ENCODE measurements around the gene PIGP.
"Not testable (repeated sequence)": the region's sequence is repeated elsewhere in the genome, so short reads cannot be mapped to it uniquely, and the experiment has no call there.

Gene PIGP

DNA sequence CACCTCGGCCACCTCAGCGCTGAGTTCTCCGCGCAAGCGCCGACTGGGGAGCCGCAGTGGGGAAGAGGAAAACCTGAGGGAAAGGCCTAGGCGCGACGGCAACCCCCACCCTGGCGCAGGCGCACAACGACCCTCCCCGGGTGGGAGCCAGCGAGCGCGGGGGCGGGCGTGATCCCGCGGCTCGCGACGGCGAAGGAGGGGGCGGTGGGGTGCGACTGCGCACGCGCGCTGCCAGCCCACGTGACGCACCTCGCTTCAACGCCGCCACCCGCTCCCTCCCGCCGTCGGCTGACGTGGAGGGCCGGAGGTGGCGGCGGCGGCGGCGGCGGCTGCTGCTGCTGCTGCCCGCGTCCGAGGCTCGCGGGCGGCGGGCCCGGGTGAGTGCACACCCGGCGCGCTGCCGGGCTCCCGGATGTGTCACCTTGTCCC is at the start of gene PIGP, which contains the start of gene TTC3:
TSS of gene PIGP (minus strand) at position 84 of the 429 bp plus-strand sequence. CDS start 556 bp downstream, outside the sequence.
TSS of gene TTC3 (plus strand) at position 267 of the 429 bp plus-strand sequence. CDS start 14,004 bp downstream, outside the sequence.
- Histone ChIP-seq H3K9ac (ENCODE audit: low read depth, low read length) (peak within 1 kb of the TSS; percentile 74), H3K27me3 (ENCODE audit: control insufficient read depth, insufficient read depth, low read length) (peaks cover 41% of the 10 kb centered on the region), H3K36me3 (ENCODE audit: control insufficient read depth, insufficient read depth, low read length) (peaks cover 6% of the 10 kb centered on the region; the same call in 1 of the 2 replicates), H3K27ac (ENCODE audit: low read depth, low read length) (peak within 1 kb of the TSS; percentile 86), H3K4me3 (ENCODE audit: low read depth, low read length) (peak within 1 kb of the TSS; percentile 79), H3K4me1 (ENCODE audit: control insufficient read depth, insufficient read depth, low read length) (peaks cover 21% of the 10 kb centered on the region), H3K9me3 (ENCODE audit: control insufficient read depth, insufficient read depth, low read length) (no peaks in the 10 kb centered on the region)

DNA sequence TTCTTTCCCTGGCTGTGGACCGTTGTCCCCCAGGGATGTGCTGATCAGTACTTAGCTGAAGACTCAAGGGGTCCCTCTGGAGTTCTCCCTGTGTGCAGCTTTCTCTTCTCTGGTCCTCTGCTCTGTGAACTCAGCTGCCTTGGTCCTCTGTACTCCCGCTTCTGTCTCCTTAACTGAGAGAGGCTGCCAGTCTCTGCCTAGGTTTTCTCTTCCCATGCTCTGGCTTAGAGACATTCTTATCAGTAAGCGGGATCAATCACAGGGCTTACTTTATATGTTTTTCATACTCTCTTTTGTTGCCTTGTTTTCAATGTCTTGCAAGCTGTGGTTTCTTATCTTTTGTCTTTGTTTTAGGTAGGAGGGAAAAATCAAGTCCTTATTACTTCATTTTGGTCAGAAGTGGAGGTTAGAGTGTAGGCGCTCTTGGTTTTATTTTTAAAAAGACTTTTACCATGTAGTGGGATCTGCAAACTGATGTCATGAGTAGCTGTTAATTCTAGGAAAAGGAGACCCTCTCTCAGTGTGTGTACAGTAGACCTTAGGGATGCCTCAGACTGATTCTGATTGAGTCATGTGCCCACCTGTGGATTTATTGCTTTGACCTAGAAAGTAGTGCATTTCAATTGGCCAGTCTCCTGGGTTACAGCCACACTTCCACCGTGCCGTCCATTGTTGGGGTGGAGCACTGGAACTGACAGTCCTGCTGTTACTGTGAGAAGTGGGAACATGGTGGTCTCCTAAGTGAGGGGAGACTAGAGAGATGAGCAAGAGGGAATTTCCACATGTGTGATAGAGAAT is 46.7 kb upstream of the PIGP start:
- Histone ChIP-seq H3K9me3 (ENCODE audit: control insufficient read depth, insufficient read depth, low read length) (no peaks in the 10 kb centered on the region), H3K9ac (ENCODE audit: low read depth, low read length) (no peak overlapping the region), H3K36me3 (ENCODE audit: control insufficient read depth, insufficient read depth, low read length) (no peaks in the 10 kb centered on the region), H3K4me1 (ENCODE audit: control insufficient read depth, insufficient read depth, low read length) (no peaks in the 10 kb centered on the region; the same call in 1 of the 2 replicates), H3K4me3 (ENCODE audit: low read depth, low read length) (no peak overlapping the region), H3K27ac (ENCODE audit: low read depth, low read length) (no peak overlapping the region), H3K27me3 (ENCODE audit: control insufficient read depth, insufficient read depth, low read length) (no peaks in the 10 kb centered on the region)

GRCh38 chr21:37118187-37118826 is 45.4 kb upstream of the PIGP start:
- no peaks in the 10 kb centered on the region for H3K36me3 ChIP-seq (ENCODE audit: control insufficient read depth, insufficient read depth, low read length)
- no peaks in the 10 kb centered on the region for H3K27me3 ChIP-seq (ENCODE audit: control insufficient read depth, insufficient read depth, low read length)
- no peak overlapping the region for H3K4me3 ChIP-seq (ENCODE audit: low read depth, low read length)
- H3K4me1 ChIP-seq (ENCODE audit: control insufficient read depth, insufficient read depth, low read length): no peaks in the 10 kb centered on the region; the same call in 1 of the 2 replicates
- H3K27ac ChIP-seq (ENCODE audit: low read depth, low read length): no peak overlapping the region
- H3K9ac ChIP-seq (ENCODE audit: low read depth, low read length): no peak overlapping the region
- H3K9me3 ChIP-seq (ENCODE audit: control insufficient read depth, insufficient read depth, low read length): no peaks in the 10 kb centered on the region

DNA sequence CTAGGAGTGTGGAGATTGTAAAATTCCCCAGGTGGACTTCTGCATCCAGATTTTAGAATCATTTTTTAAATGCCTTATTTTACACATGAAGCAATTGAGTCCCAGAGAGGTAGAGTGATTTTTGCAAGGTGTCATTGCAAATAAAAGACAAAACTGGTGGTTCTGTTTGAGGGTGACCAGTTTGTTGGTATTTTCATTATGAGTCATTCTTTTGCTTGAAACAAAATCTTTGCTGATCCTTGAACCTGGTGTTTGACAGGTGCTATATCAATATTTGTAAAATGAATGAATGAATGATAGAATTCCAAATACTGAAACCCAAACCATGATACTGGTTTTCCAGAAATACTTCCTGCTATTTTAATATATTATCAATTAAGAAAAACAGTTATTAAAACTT is 44.3 kb upstream of the PIGP start:
- Histone ChIP-seq H3K9ac (ENCODE audit: low read depth, low read length) (no peak overlapping the region), H3K27ac (ENCODE audit: low read depth, low read length) (no peak overlapping the region), H3K27me3 (ENCODE audit: control insufficient read depth, insufficient read depth, low read length) (no peaks in the 10 kb centered on the region), H3K36me3 (ENCODE audit: control insufficient read depth, insufficient read depth, low read length) (no peaks in the 10 kb centered on the region), H3K4me3 (ENCODE audit: low read depth, low read length) (no peak overlapping the region), H3K9me3 (ENCODE audit: control insufficient read depth, insufficient read depth, low read length) (no peaks in the 10 kb centered on the region), H3K4me1 (ENCODE audit: control insufficient read depth, insufficient read depth, low read length) (no peaks in the 10 kb centered on the region; the same call in 1 of the 2 replicates)

- not testable (repeated sequence) for H3K4me1 ChIP-seq (ENCODE audit: control insufficient read depth, insufficient read depth, low read length); H3K27me3 ChIP-seq (ENCODE audit: control insufficient read depth, insufficient read depth, low read length); H3K9me3 ChIP-seq (ENCODE audit: control insufficient read depth, insufficient read depth, low read length); H3K36me3 ChIP-seq (ENCODE audit: control insufficient read depth, insufficient read depth, low read length); H3K9ac ChIP-seq (ENCODE audit: low read depth, low read length); H3K27ac ChIP-seq (ENCODE audit: low read depth, low read length); H3K4me3 ChIP-seq (ENCODE audit: low read depth, low read length)
These were observed 43.6 kb upstream of the PIGP start for GRCh38 chr21:37116459-37116858.

- not testable (repeated sequence) for H3K9ac ChIP-seq (ENCODE audit: low read depth, low read length); H3K9me3 ChIP-seq (ENCODE audit: control insufficient read depth, insufficient read depth, low read length); H3K27ac ChIP-seq (ENCODE audit: low read depth, low read length); H3K4me3 ChIP-seq (ENCODE audit: low read depth, low read length); H3K4me1 ChIP-seq (ENCODE audit: control insufficient read depth, insufficient read depth, low read length); H3K36me3 ChIP-seq (ENCODE audit: control insufficient read depth, insufficient read depth, low read length); H3K27me3 ChIP-seq (ENCODE audit: control insufficient read depth, insufficient read depth, low read length)
These were observed 41.4 kb upstream of the PIGP start for GRCh38 chr21:37114301-37114700.

GRCh38 chr21:37111029-37111428 is 38.2 kb upstream of the PIGP start:
- H3K4me3 ChIP-seq (ENCODE audit: low read depth, low read length); H3K36me3 ChIP-seq (ENCODE audit: control insufficient read depth, insufficient read depth, low read length); H3K4me1 ChIP-seq (ENCODE audit: control insufficient read depth, insufficient read depth, low read length); H3K27me3 ChIP-seq (ENCODE audit: control insufficient read depth, insufficient read depth, low read length); H3K27ac ChIP-seq (ENCODE audit: low read depth, low read length); H3K9ac ChIP-seq (ENCODE audit: low read depth, low read length): not testable (repeated sequence)
- H3K9me3 ChIP-seq (ENCODE audit: control insufficient read depth, insufficient read depth, low read length): peaks cover 12% of the 10 kb centered on the region

- Histone ChIP-seq H3K9me3 (ENCODE audit: control insufficient read depth, insufficient read depth, low read length) (peaks cover 12% of the 10 kb centered on the region), H3K4me3 (ENCODE audit: low read depth, low read length) (no peak overlapping the region), H3K27me3 (ENCODE audit: control insufficient read depth, insufficient read depth, low read length) (no peaks in the 10 kb centered on the region), H3K36me3 (ENCODE audit: control insufficient read depth, insufficient read depth, low read length) (peaks cover 2% of the 10 kb centered on the region; the same call in 1 of the 2 replicates), H3K27ac (ENCODE audit: low read depth, low read length) (no peak overlapping the region), H3K9ac (ENCODE audit: low read depth, low read length) (no peak overlapping the region), H3K4me1 (ENCODE audit: control insufficient read depth, insufficient read depth, low read length) (no peaks in the 10 kb centered on the region)
These were observed 34.1 kb upstream of the PIGP start for GRCh38 chr21:37106998-37107397.

DNA sequence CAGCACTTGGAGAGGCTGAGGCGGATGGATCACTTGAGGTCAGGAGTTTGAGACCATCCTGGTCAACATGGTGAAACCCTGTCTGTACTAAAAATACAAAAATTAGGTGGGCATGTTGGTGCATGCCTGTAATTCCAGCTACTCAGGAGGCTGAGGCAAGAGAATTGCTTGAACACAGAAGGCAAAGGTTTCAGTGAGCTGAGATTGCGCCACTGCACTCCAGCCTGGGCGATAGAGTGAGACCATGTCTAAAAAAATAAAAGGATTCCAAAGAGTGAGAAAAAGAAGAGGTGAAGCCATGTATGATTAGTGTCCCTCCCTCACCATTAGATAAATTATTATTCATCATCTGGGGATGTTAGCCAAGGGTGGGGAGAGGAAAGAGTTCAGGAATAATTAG is 29.9 kb upstream of the PIGP start:
- not testable (repeated sequence) for H3K4me1 ChIP-seq (ENCODE audit: control insufficient read depth, insufficient read depth, low read length); H3K9me3 ChIP-seq (ENCODE audit: control insufficient read depth, insufficient read depth, low read length); H3K27me3 ChIP-seq (ENCODE audit: control insufficient read depth, insufficient read depth, low read length); H3K36me3 ChIP-seq (ENCODE audit: control insufficient read depth, insufficient read depth, low read length); H3K4me3 ChIP-seq (ENCODE audit: low read depth, low read length); H3K9ac ChIP-seq (ENCODE audit: low read depth, low read length); H3K27ac ChIP-seq (ENCODE audit: low read depth, low read length)

DNA sequence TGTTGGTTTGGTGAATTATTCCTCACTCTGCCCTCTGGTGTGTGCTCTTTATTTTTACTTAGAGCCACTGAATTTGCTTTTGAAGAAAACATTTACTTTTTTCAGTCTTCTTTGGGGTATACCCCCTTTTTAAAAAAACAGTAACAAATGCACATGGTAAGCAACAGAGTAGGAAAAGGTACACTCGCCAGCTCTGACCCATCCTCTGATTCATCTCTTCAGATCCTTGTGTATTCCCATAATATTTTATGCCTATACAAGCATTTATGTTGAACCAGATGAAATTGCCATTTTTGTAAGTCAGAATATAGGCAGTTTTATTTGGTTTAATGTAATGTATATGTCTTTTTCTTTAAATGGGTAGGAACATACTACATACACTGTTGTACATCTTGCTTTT is 28.5 kb upstream of the PIGP start:
- Histone ChIP-seq H3K4me1 (ENCODE audit: control insufficient read depth, insufficient read depth, low read length) (no peaks in the 10 kb centered on the region), H3K9ac (ENCODE audit: low read depth, low read length) (no peak overlapping the region), H3K27ac (ENCODE audit: low read depth, low read length) (no peak overlapping the region), H3K27me3 (ENCODE audit: control insufficient read depth, insufficient read depth, low read length) (no peaks in the 10 kb centered on the region), H3K9me3 (ENCODE audit: control insufficient read depth, insufficient read depth, low read length) (no peaks in the 10 kb centered on the region), H3K36me3 (ENCODE audit: control insufficient read depth, insufficient read depth, low read length) (no peaks in the 10 kb centered on the region), H3K4me3 (ENCODE audit: low read depth, low read length) (no peak overlapping the region)

GRCh38 chr21:37100316-37100715 is 27.4 kb upstream of the PIGP start:
- Histone ChIP-seq H3K9ac (ENCODE audit: low read depth, low read length) (no peak overlapping the region), H3K4me1 (ENCODE audit: control insufficient read depth, insufficient read depth, low read length) (no peaks in the 10 kb centered on the region), H3K27ac (ENCODE audit: low read depth, low read length) (no peak overlapping the region), H3K9me3 (ENCODE audit: control insufficient read depth, insufficient read depth, low read length) (no peaks in the 10 kb centered on the region), H3K4me3 (ENCODE audit: low read depth, low read length) (no peak overlapping the region), H3K36me3 (ENCODE audit: control insufficient read depth, insufficient read depth, low read length) (no peaks in the 10 kb centered on the region), H3K27me3 (ENCODE audit: control insufficient read depth, insufficient read depth, low read length) (no peaks in the 10 kb centered on the region)
